GM12878 (cell line): ENCODE results near the gene ZMIZ1. TPM values are rescaled to one million over a fixed set of nuclear protein-coding genes. Genes with fewer than 3 reads are reported as not detected.

Source experiments
- ATAC-seq: fragments of 200-7000 bp; cut with Tn5 transposase; 3 replicates; pipeline ENCODE4 v1.9.1; 2020; ENCODE audit warnings: mild to moderate bottlenecking, moderate library complexity
- BruUV-seq: library from RNA; stranded (reverse); fragments of 400-500 nt; replicated peaks from 2 replicates; lab custom pipeline; 2021; lab: Mats Ljungman, UMichigan
- CTCF ChIA-PET: fragments of 300-600 bp; sonication (Branson Sonifier 250); formaldehyde crosslinking; extraction: SDS; loops from one replicate; lab custom pipeline; 2021; ENCODE audit warnings: inconsistent platforms; lab: Yijun Ruan, JAX
- POLR2A ChIA-PET: fragments of 350-600 bp; formaldehyde crosslinking; extraction: SDS; loops from one replicate; lab custom pipeline; 2021; ENCODE audit warnings: inconsistent platforms; lab: Charles Lee
- RAD21 ChIA-PET: fragments of 300-600 bp; sonication (Branson Sonifier 250); formaldehyde crosslinking; loops from one replicate; lab custom pipeline; 2023; ENCODE audit warnings: antibody characterized with exemption; ENCODE audit not compliant: unreplicated experiment; lab: Charles Lee
- SMC1A ChIA-PET: fragments of 300-600 bp; sonication (Branson Sonifier 250); formaldehyde crosslinking; loops from one replicate; lab custom pipeline; 2023; ENCODE audit not compliant: unreplicated experiment, uncharacterized antibody; lab: Charles Lee
- DNase-seq: peaks from one replicate; pipeline ENCODE4 v3.0.0-alpha.2; 2011; ENCODE audit warnings: low read depth, low spot score
- FAIRE-seq: peaks from 3 replicates; lab custom pipeline; 2011; peaks lifted over from hg19 to GRCh38; lab: Jason Lieb, UNC
- H2AFZ ChIP-seq: 2 replicates; pipeline ENCODE4 v1.6.0; 2011; ENCODE audit warnings: low read depth, low read length, control low read depth; ENCODE audit not compliant: control insufficient read depth
- H3K27ac ChIP-seq: 2 replicates; pipeline ENCODE4 v1.5.1; 2011; ENCODE audit warnings: control low read depth; ENCODE audit not compliant: control insufficient read depth, insufficient read depth
- H3K27me3 ChIP-seq, 2 experiments: replicated peaks in 1 of 2; 2 replicates each; pipeline versions ENCODE4 v1.6.0 to v1.6.1; 2011; ENCODE audit warnings: low read length in 1 of 2; ENCODE audit not compliant: control insufficient read depth in 2 of 2, insufficient read depth in 2 of 2
- H3K36me3 ChIP-seq, 2 experiments: 2 replicates each; pipeline ENCODE4 v1.5.1; 2011; ENCODE audit warnings: low read length in 1 of 2; ENCODE audit not compliant: control insufficient read depth in 2 of 2, insufficient read depth in 2 of 2
- H3K4me1 ChIP-seq: 2 replicates; pipeline ENCODE4 v1.6.1; 2011; ENCODE audit warnings: mild to moderate bottlenecking, low read length, moderate library complexity, mixed read lengths; ENCODE audit not compliant: control insufficient read depth, insufficient read depth
- H3K4me2 ChIP-seq: 2 replicates; pipeline ENCODE4 v1.6.0; 2011; ENCODE audit warnings: control low read depth; ENCODE audit not compliant: control insufficient read depth, insufficient read depth
- H3K4me3 ChIP-seq: fragments of 200-600 bp; sonication (generic); 2 replicates; pipeline ENCODE4 v1.5.1; 2016
- H3K79me2 ChIP-seq: 2 replicates; pipeline ENCODE4 v1.6.0; 2011; ENCODE audit warnings: low read length; ENCODE audit not compliant: control insufficient read depth, insufficient read depth
- H3K9ac ChIP-seq: 2 replicates; pipeline ENCODE4 v1.8.0; 2011; ENCODE audit warnings: low read length, control low read depth, mixed read lengths; ENCODE audit not compliant: control insufficient read depth, insufficient read depth
- H3K9me3 ChIP-seq: replicated peaks from 3 replicates; pipeline ENCODE4 v1.5.1; 2011; ENCODE audit warnings: mild to moderate bottlenecking, low read length; ENCODE audit not compliant: control insufficient read depth, insufficient read depth
- H4K20me1 ChIP-seq: 2 replicates; pipeline ENCODE4 v1.6.0; 2011; ENCODE audit not compliant: control insufficient read depth, insufficient read depth
- ATF3 ChIP-seq: IDR thresholded peaks from 2 replicates; pipeline ENCODE4 v1.6.1; 2011; ENCODE audit warnings: low read depth, mild to moderate bottlenecking, low read length, moderate library complexity, borderline replicate concordance; ENCODE audit errors: extremely low read depth
- CREM ChIP-seq: IDR thresholded peaks from 2 replicates; pipeline ENCODE4 v1.6.1; 2014; ENCODE audit warnings: antibody characterized with exemption, low read depth
- EGR1 ChIP-seq, 2 experiments: IDR thresholded peaks; 1 replicate in 1 of 2; 2 replicates in 1 of 2; pipeline ENCODE4 v1.6.1; 2011 to 2012; ENCODE audit warnings: low read depth in 2 of 2, low read length in 2 of 2, borderline replicate concordance in 1 of 2, mild to moderate bottlenecking in 1 of 2, moderate library complexity in 1 of 2
- HDGF ChIP-seq: fragments of 450-650 bp; IDR thresholded peaks from 2 replicates; pipeline ENCODE4 v1.6.1; 2016; ENCODE audit warnings: antibody characterized with exemption
- HSF1 ChIP-seq: fragments of 150-350 bp; IDR thresholded peaks from 2 replicates; pipeline ENCODE4 v1.6.1; 2014; ENCODE audit warnings: mild to moderate bottlenecking, low read depth, low read length
- IKZF1 ChIP-seq: fragments of 450-650 bp; conservative IDR thresholded peaks from 2 replicates; pipeline ENCODE4 v1.6.1; 2017; ENCODE audit warnings: antibody characterized with exemption, mild to moderate bottlenecking
- NBN ChIP-seq: fragments of 450-650 bp; IDR thresholded peaks from 2 replicates; pipeline ENCODE4 v1.6.1; 2016
- SMAD5 ChIP-seq: IDR thresholded peaks from 2 replicates; pipeline ENCODE4 v1.6.1; 2016; ENCODE audit warnings: antibody characterized with exemption, low read depth
- SP1 ChIP-seq: IDR thresholded peaks from one replicate; pipeline ENCODE4 v1.6.1; 2011; ENCODE audit warnings: low read depth, low read length
- SUPT20H ChIP-seq: IDR thresholded peaks from 2 replicates; pipeline ENCODE4 v1.6.1; 2011; ENCODE audit warnings: low read depth, mild to moderate bottlenecking, low read length, moderate library complexity, borderline replicate concordance; ENCODE audit not compliant: control insufficient read depth
- TARDBP ChIP-seq: IDR thresholded peaks from 2 replicates; pipeline ENCODE4 v1.6.1; 2016; ENCODE audit warnings: borderline replicate concordance
- ZNF217 ChIP-seq: fragments of 450-650 bp; IDR thresholded peaks from 2 replicates; pipeline ENCODE4 v1.6.1; 2017; ENCODE audit warnings: antibody characterized with exemption, mild to moderate bottlenecking
- ZZZ3 ChIP-seq: IDR thresholded peaks from 2 replicates; pipeline ENCODE4 v1.6.1; 2011; ENCODE audit warnings: low read depth; ENCODE audit not compliant: control insufficient read depth, insufficient read length
- WGBS: methylation state at CpG from one replicate; pipeline ENCODE4 v1.1.6; 2016; ENCODE audit warnings: low lambda C conversion rate; ENCODE audit not compliant: insufficient replicate concordance, insufficient coverage; ENCODE audit errors: missing lambda C conversion rate; 5-methylcytosine and 5-hydroxymethylcytosine counted together
- in situ Hi-C: fragments of 300-500 bp; cut with MboI; formaldehyde crosslinking; loops from 9 replicates; pipeline ENCODE4 v1.14.3; 2018; ENCODE audit warnings: mixed read lengths
- intact Hi-C: fragments of 100-400 bp; cut with micrococcal nuclease; formaldehyde crosslinking; loops from one replicate; pipeline ENCODE4 v1.14.2; 2022; ENCODE audit not compliant: unreplicated experiment
- polyA plus RNA-seq, 11 experiments: library from polyadenylated mRNA; depleted of rRNA in 4 of 11; unstranded in 6 of 11; stranded (reverse) in 5 of 11; fragments of >200 nt; fragmentation: Nextera tagmentation in 4 of 11; fragmentation: Illumina TruSeq in 1 of 11; extraction: Ambion mirVana in 4 of 11; extraction: Trizol in 1 of 11; gene quantifications; 1 replicate in 1 of 11; 2 replicates in 10 of 11; pipeline versions ENCODE4 v1.2.1 to v1.2.3, GENCODE V29; 2011 to 2016; ENCODE audit warnings: inconsistent platforms in 2 of 11, missing spikeins in 2 of 11, low read depth in 1 of 11
- total RNA-seq, 4 experiments: library from RNA; depleted of rRNA in 3 of 4; stranded (reverse); fragments of >200 nt in 3 of 4; fragmentation: Illumina TruSeq in 1 of 4; extraction: Trizol in 1 of 4; gene quantifications; 2 replicates each; pipeline versions ENCODE4 v1.2.1 to v1.2.3, GENCODE V29; 2013 to 2021

The ZMIZ1 gene
- total and polyA plus RNA-seq, 10 of the 15 experiments (the other 5 are each of a cell fraction or from before 2014, with no cell fraction given): 3.1 to 82.3 (median 14.9) TPM

- no peaks in the 10 kb centered on the region for H3K27me3 ChIP-seq
- H3K27ac ChIP-seq: peak overlapping the region; percentile 64
- ATAC-seq: no peak
- peaks cover 0 to 4% of the 10 kb centered on the region in 2 experiments; a peak in 2 of 4 replicates for H3K36me3 ChIP-seq
- no peaks in the 10 kb centered on the region; the same call in 2 of the 3 replicates for H3K9me3 ChIP-seq
- no peaks in the 10 kb centered on the region for H3K79me2 ChIP-seq
- peaks cover 48% of the 10 kb centered on the region for H3K4me1 ChIP-seq
- intact Hi-C loops (no loop called here), in situ Hi-C loops (no loop called here)
- 93% methylated on average over 5 of the region's 5 CpGs for WGBS
- H3K4me3 ChIP-seq: no peak overlapping the region
- ChIA-PET CTCF (interaction anchor here (0.9 to 3.4 kb wide), 4 partner anchors 13 to 69 kb away, joined by 3 to 18 read pairs (median 10); no protein-coding TSS in a partner anchor), POLR2A (interaction anchor here (0.6 to 2.1 kb wide), 5 partner anchors 13 to 70 kb away, joined by 3 to 11 read pairs (median 7); partner anchors contain the start of gene PPIF), SMC1A (interaction anchor here (1.0 to 2.8 kb wide), 6 partner anchors 12 to 34 kb away, joined by 3 to 18 read pairs (median 11); no protein-coding TSS in a partner anchor), RAD21 (interaction anchor here (1.1 to 2.9 kb wide), 6 partner anchors 12 to 72 kb away, joined by 3 to 9 read pairs (median 6); no protein-coding TSS in a partner anchor)
- H4K20me1 ChIP-seq: no peaks in the 10 kb centered on the region
- no peak for DNase-seq
- FAIRE-seq: no peak
- H3K4me2 ChIP-seq: peak overlapping the region; percentile 84; the same call in 1 of the 2 replicates
- H2AFZ ChIP-seq: no peak overlapping the region
- BruUV-seq: no TSS peak
- TF ChIP-seq SP1 (no peak), HDGF (peak; percentile 18; the same call in 1 of the 2 replicates)
- peak overlapping the region; percentile 18; the same call in 1 of the 2 replicates for H3K9ac ChIP-seq
Measured at GRCh38 chr10:79318369-79318768, 249.6 kb downstream of the ZMIZ1 start.

- WGBS: 88% methylated on average over 11 of the region's 11 CpGs
- ChIA-PET RAD21 (interaction anchor here (1.1 to 2.3 kb wide), 2 partner anchors 35 to 71 kb away, joined by 3 to 9 read pairs; no protein-coding TSS in a partner anchor), POLR2A (interaction anchor here (1.0 to 2.1 kb wide), 4 partner anchors 11 to 71 kb away, joined by 3 to 9 read pairs (median 5); partner anchors contain the start of gene PPIF), CTCF (interaction anchor here (0.7 to 3.4 kb wide), 5 partner anchors 12 to 80 kb away, joined by 3 to 14 read pairs (median 6); no protein-coding TSS in a partner anchor), SMC1A (interaction anchor here (2.8 kb wide), 2 partner anchors 29 to 32 kb away, joined by 9 to 14 read pairs; no protein-coding TSS in a partner anchor)
- intact Hi-C loops: no loop called here
- Histone ChIP-seq H4K20me1 (no peaks in the 10 kb centered on the region), H3K36me3 (peaks cover 0 to 2% of the 10 kb centered on the region in 2 experiments; a peak in 1 of 4 replicates), H3K79me2 (no peaks in the 10 kb centered on the region), H3K4me3 (no peak overlapping the region), H3K4me1 (peaks cover 52% of the 10 kb centered on the region), H3K9me3 (no peaks in the 10 kb centered on the region; the same call in 2 of the 3 replicates), H3K4me2 (no peak overlapping the region), H3K27ac (no peak overlapping the region), H3K9ac (no peak overlapping the region), H2AFZ (no peak overlapping the region), H3K27me3 (no peaks in the 10 kb centered on the region)
- FAIRE-seq: no peak
- no TSS peak for BruUV-seq
- in situ Hi-C loops: no loop called here
- DNase-seq: no peak
- no peak for ATAC-seq
- no peak for TF ChIP-seq HSF1
- no peak for TF ChIP-seq IKZF1
- no peak for TF ChIP-seq ATF3
- no peak for TF ChIP-seq ZNF217
- no peak for TF ChIP-seq SMAD5
- no peak for TF ChIP-seq EGR1 (IDR thresholded peaks at IDR 0.05; ENCODE audit: borderline replicate concordance in 1 of 2, low read depth in 2 of 2, low read length in 2 of 2)
- TF ChIP-seq NBN: no peak
- no peak for TF ChIP-seq ZZZ3
- no peak for TF ChIP-seq TARDBP
- TF ChIP-seq SUPT20H: no peak
- TF ChIP-seq SP1: no peak
- TF ChIP-seq CREM: no peak
Measured at GRCh38 chr10:79319115-79319771, 250.5 kb downstream of the ZMIZ1 start.
